Colonic mucosa (tissue), 4 donors: ENCODE results near the gene TEX2. TPM values are rescaled to one million over a fixed set of nuclear protein-coding genes. Genes with fewer than 3 reads are reported as not detected.

Source experiments
- DNase-seq: peaks from one replicate; pipeline ENCODE4 v3.0.0-alpha.2; 2020
- H3K27ac ChIP-seq: fragments of 200-600 bp; one replicate; pipeline ENCODE4 v1.8.0; 2021
- H3K27me3 ChIP-seq: fragments of 200-600 bp; one replicate; pipeline ENCODE4 v1.8.0; 2021
- H3K36me3 ChIP-seq: fragments of 200-600 bp; one replicate; pipeline ENCODE4 v1.8.0; 2021
- H3K4me1 ChIP-seq: fragments of 200-600 bp; one replicate; pipeline ENCODE4 v1.8.0; 2021; ENCODE audit warnings: mild to moderate bottlenecking
- H3K4me3 ChIP-seq: fragments of 200-600 bp; one replicate; pipeline ENCODE4 v1.8.0; 2021
- H3K9ac ChIP-seq, 2 donors: one replicate each; pipeline ENCODE4 v1.7.0; 2013; ENCODE audit warnings: control low read depth in 2 of 2, low read depth in 2 of 2, low read length in 2 of 2
- H3K9me3 ChIP-seq: fragments of 200-600 bp; one replicate; pipeline ENCODE4 v1.8.0; 2021
- intact Hi-C: fragments of 100-400 bp; cut with DNase I; formaldehyde crosslinking; loops from one replicate; pipeline ENCODE4 v1.14.1; 2022
- total RNA-seq, 2 donors: library from RNA; stranded (reverse); fragmentation: NEBNext Ultra II Directional in 1 of 2; extraction: Animal tissue kit (Norgen Biotek cat#: 25700) in 1 of 2; gene quantifications; one replicate each; pipeline ENCODE4 v1.2.1, GENCODE V29; 2021
- TF ChIP-seq, protein P1 (sequence below): fragments of 200-600 bp; IDR thresholded peaks from one replicate; pipeline ENCODE4 v1.8.0; 2022; ENCODE audit warnings: antibody characterized with exemption, mild to moderate bottlenecking
- donor health status: healthy.
- donor health status: DM: no; HTN: no; CAD: no.
- donor health status: DM: no; HTN: no; CAD: no.

The TEX2 gene
- total RNA-seq, 2 donors from 2014 or later, result 29.0 to 29.7 TPM

GRCh38 chr17:64151016-64151368 is 112.1 kb downstream of the TEX2 start:
- Histone ChIP-seq H3K9me3 (no peaks in the 10 kb centered on the region), H3K4me1 (no peaks in the 10 kb centered on the region), H3K36me3 (no peaks in the 10 kb centered on the region), H3K27ac (no peak overlapping the region), H3K9ac (no peak overlapping the region), H3K27me3 (no peaks in the 10 kb centered on the region), H3K4me3 (no peak overlapping the region)
- TF ChIP-seq, protein P1, sequence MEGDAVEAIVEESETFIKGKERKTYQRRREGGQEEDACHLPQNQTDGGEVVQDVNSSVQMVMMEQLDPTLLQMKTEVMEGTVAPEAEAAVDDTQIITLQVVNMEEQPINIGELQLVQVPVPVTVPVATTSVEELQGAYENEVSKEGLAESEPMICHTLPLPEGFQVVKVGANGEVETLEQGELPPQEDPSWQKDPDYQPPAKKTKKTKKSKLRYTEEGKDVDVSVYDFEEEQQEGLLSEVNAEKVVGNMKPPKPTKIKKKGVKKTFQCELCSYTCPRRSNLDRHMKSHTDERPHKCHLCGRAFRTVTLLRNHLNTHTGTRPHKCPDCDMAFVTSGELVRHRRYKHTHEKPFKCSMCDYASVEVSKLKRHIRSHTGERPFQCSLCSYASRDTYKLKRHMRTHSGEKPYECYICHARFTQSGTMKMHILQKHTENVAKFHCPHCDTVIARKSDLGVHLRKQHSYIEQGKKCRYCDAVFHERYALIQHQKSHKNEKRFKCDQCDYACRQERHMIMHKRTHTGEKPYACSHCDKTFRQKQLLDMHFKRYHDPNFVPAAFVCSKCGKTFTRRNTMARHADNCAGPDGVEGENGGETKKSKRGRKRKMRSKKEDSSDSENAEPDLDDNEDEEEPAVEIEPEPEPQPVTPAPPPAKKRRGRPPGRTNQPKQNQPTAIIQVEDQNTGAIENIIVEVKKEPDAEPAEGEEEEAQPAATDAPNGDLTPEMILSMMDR, result no peak
- intact Hi-C loops, result loop anchor here (5.0 kb wide), 1 partner anchor 111 kb away; the partner anchor contains the start of gene TEX2
- no peak for DNase-seq

GRCh38 chr17:64150237-64151015 is 112.6 kb downstream of the TEX2 start:
- intact Hi-C loops, result loop anchor here (5.0 kb wide), 1 partner anchor 112 kb away; the partner anchor contains the start of gene TEX2
- H3K4me3 ChIP-seq, result no peak overlapping the region

GRCh38 chr17:64149196-64149595 is 113.9 kb downstream of the TEX2 start:
- Histone ChIP-seq H3K27ac (no peak overlapping the region), H3K4me1 (no peaks in the 10 kb centered on the region), H3K9ac (no peak overlapping the region), H3K27me3 (no peaks in the 10 kb centered on the region), H3K36me3 (no peaks in the 10 kb centered on the region), H3K9me3 (no peaks in the 10 kb centered on the region), H3K4me3 (no peak overlapping the region)
- no peak for DNase-seq
- intact Hi-C loops, result no loop called here
- TF ChIP-seq, protein P1, result no peak

More at GRCh38 chr17:64150237-64151015, 112.6 kb downstream of the TEX2 start:
- Histone ChIP-seq H3K9ac (no peak overlapping the region), H3K4me1 (no peaks in the 10 kb centered on the region), H3K36me3 (no peaks in the 10 kb centered on the region), H3K9me3 (no peaks in the 10 kb centered on the region), H3K27ac (no peak overlapping the region), H3K27me3 (no peaks in the 10 kb centered on the region)
- DNase-seq, result peak; percentile 58
- TF ChIP-seq, protein P1, result no peak

GRCh38 chr17:64148699-64149098 is 114.4 kb downstream of the TEX2 start:
- intact Hi-C loops, result no loop called here
- no peak for DNase-seq
- Histone ChIP-seq H3K36me3 (no peaks in the 10 kb centered on the region), H3K27me3 (no peaks in the 10 kb centered on the region), H3K4me3 (no peak overlapping the region), H3K27ac (no peak overlapping the region), H3K9me3 (no peaks in the 10 kb centered on the region), H3K9ac (no peak overlapping the region), H3K4me1 (no peaks in the 10 kb centered on the region)
- TF ChIP-seq, protein P1, result no peak

- DNase-seq, result no peak
- H3K9me3 ChIP-seq, result no peaks in the 10 kb centered on the region
- H3K4me1 ChIP-seq, result no peaks in the 10 kb centered on the region
- TF ChIP-seq, protein P1, result no peak
- peak overlapping the region; percentile 5 for H3K27ac ChIP-seq
- H3K27me3 ChIP-seq, result no peaks in the 10 kb centered on the region
- intact Hi-C loops, result no loop called here
- H3K36me3 ChIP-seq, result no peaks in the 10 kb centered on the region
- H3K9ac ChIP-seq, result no peak overlapping the region
- no peak overlapping the region for H3K4me3 ChIP-seq
Measured at GRCh38 chr17:64148017-64148631, 114.9 kb downstream of the TEX2 start.
